ENCODE results near the gene KIF24.

GRCh38 chr9:34341659-34342295 lies 12.7 kb upstream of the KIF24 start:
- TF ChIP-seq, protein P1, sequence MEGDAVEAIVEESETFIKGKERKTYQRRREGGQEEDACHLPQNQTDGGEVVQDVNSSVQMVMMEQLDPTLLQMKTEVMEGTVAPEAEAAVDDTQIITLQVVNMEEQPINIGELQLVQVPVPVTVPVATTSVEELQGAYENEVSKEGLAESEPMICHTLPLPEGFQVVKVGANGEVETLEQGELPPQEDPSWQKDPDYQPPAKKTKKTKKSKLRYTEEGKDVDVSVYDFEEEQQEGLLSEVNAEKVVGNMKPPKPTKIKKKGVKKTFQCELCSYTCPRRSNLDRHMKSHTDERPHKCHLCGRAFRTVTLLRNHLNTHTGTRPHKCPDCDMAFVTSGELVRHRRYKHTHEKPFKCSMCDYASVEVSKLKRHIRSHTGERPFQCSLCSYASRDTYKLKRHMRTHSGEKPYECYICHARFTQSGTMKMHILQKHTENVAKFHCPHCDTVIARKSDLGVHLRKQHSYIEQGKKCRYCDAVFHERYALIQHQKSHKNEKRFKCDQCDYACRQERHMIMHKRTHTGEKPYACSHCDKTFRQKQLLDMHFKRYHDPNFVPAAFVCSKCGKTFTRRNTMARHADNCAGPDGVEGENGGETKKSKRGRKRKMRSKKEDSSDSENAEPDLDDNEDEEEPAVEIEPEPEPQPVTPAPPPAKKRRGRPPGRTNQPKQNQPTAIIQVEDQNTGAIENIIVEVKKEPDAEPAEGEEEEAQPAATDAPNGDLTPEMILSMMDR (IDR thresholded peaks at IDR 0.05) = no peak
- TF ChIP-seq POLR2A (IDR thresholded peaks at IDR 0.05) = no peak
